Heart left ventricle (tissue), 13 donors: ENCODE measurements around the gene PTPRO.

Experiments
- POLR2A ChIP-seq, 2 donors: fragments of 450-650 bp; IDR thresholded peaks; one replicate each; pipeline ENCODE4 v1.6.1; 2017; ENCODE audit warnings: antibody characterized with exemption in 2 of 2, mild to moderate bottlenecking in 2 of 2, moderate library complexity in 2 of 2
- TF ChIP-seq, protein P1 (sequence below), 12 donors: fragments of 200-600 bp; sonication (generic) in 4 of 12; IDR thresholded peaks; one replicate each; pipeline versions ENCODE4 v1.5.0 to v1.8.0; 2018 to 2022; ENCODE audit warnings: antibody characterized with exemption in 12 of 12, mild to moderate bottlenecking in 5 of 12
- donor health status: ischemic (EF 13 %, LVEDD 7.1; RV severe dilation, severe dysfunction).
- donor health status: DM: no; HTN: yes; CAD: no.
- donor health status: DM: no; HTN: no; CAD: no.
- donor health status: ischemic (EF 25% LVEDD 6.9; RV normal size, moderate dysfunction).
- donor health status: ischemic (EF 25% LVEDD 5.7; RV mildly dilated, moderate dysfunction).
- donor health status: ischemic (EF 35%, LVEDD 5.7; RV mildly dilated, moderate dysfunction).
- donor health status: nonischemic (EF 11% LVEDD 7.7; RV severe dilation, severe dysfunction).
- donor health status: DM: yes; HTN: yes; CAD: no.
- donor health status: PGD.
- donor health status: ischemic (EF 29% LVEDD 5.4; RV normal size, mild dysfunction).
- donor health status: nonischemic (EF 23%, LVEDD 6.1; RV moderate dilation, normal function).

DNA sequence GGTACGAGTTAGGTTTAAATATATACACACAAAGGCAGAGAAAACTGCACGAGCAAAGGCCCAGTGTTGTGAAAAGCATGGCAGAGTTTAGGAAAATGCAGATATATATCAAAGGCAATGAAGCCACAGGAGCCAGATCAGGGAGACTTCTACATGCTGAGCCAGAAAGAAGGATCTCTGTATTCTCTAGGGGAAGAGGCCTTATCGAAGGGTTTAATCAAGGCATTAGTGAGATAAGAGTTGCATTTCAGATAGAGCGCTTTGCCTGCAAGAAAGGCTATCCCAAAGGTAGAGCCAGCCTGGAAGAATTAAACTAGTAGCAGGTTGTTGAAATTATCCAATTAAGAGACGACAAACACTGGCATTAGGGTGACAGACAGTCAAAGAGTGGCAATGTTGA, 7.6 kb downstream of the PTPRO start:
- TF ChIP-seq, protein P1, sequence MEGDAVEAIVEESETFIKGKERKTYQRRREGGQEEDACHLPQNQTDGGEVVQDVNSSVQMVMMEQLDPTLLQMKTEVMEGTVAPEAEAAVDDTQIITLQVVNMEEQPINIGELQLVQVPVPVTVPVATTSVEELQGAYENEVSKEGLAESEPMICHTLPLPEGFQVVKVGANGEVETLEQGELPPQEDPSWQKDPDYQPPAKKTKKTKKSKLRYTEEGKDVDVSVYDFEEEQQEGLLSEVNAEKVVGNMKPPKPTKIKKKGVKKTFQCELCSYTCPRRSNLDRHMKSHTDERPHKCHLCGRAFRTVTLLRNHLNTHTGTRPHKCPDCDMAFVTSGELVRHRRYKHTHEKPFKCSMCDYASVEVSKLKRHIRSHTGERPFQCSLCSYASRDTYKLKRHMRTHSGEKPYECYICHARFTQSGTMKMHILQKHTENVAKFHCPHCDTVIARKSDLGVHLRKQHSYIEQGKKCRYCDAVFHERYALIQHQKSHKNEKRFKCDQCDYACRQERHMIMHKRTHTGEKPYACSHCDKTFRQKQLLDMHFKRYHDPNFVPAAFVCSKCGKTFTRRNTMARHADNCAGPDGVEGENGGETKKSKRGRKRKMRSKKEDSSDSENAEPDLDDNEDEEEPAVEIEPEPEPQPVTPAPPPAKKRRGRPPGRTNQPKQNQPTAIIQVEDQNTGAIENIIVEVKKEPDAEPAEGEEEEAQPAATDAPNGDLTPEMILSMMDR (IDR thresholded peaks at IDR 0.05) = no peak
- TF ChIP-seq POLR2A (IDR thresholded peaks at IDR 0.05) = no peak
